Ovary (tissue), 3 donors: ENCODE results near the gene PDYN.

Experiments used
- EP300 ChIP-seq: sonication (generic); formaldehyde crosslinking; IDR thresholded peaks from one replicate; pipeline ENCODE4 v1.6.1; 2017; ENCODE audit warnings: antibody characterized with exemption
- TF ChIP-seq, protein P1 (sequence below), 3 donors: fragments of 450-650 bp in 2 of 3; fragments of 200-600 bp in 1 of 3; IDR thresholded peaks; one replicate each; pipeline versions ENCODE4 v1.5.1 to v1.8.0; 2016 to 2022; ENCODE audit warnings: antibody characterized with exemption in 3 of 3, mild to moderate bottlenecking in 1 of 3
- donor health status: DM: no; HTN: no; CAD: no.

GRCh38 chr20:2042400-2042799, 48.5 kb upstream of the PDYN start:
- TF ChIP-seq, protein P1, sequence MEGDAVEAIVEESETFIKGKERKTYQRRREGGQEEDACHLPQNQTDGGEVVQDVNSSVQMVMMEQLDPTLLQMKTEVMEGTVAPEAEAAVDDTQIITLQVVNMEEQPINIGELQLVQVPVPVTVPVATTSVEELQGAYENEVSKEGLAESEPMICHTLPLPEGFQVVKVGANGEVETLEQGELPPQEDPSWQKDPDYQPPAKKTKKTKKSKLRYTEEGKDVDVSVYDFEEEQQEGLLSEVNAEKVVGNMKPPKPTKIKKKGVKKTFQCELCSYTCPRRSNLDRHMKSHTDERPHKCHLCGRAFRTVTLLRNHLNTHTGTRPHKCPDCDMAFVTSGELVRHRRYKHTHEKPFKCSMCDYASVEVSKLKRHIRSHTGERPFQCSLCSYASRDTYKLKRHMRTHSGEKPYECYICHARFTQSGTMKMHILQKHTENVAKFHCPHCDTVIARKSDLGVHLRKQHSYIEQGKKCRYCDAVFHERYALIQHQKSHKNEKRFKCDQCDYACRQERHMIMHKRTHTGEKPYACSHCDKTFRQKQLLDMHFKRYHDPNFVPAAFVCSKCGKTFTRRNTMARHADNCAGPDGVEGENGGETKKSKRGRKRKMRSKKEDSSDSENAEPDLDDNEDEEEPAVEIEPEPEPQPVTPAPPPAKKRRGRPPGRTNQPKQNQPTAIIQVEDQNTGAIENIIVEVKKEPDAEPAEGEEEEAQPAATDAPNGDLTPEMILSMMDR (IDR thresholded peaks at IDR 0.05), result no peak
- TF ChIP-seq EP300, result no peak
